NCI-H82 treated with DMSO at 0.1 percent for 48 hours (cell line): ENCODE measurements around the gene SLC41A2.

ENCODE experiments used
- DNase-seq: peaks from one replicate; lab custom pipeline; 2025; ENCODE audit not compliant: unreplicated experiment; lab: John Stamatoyannopoulos, UW

Gene SLC41A2

DNA sequence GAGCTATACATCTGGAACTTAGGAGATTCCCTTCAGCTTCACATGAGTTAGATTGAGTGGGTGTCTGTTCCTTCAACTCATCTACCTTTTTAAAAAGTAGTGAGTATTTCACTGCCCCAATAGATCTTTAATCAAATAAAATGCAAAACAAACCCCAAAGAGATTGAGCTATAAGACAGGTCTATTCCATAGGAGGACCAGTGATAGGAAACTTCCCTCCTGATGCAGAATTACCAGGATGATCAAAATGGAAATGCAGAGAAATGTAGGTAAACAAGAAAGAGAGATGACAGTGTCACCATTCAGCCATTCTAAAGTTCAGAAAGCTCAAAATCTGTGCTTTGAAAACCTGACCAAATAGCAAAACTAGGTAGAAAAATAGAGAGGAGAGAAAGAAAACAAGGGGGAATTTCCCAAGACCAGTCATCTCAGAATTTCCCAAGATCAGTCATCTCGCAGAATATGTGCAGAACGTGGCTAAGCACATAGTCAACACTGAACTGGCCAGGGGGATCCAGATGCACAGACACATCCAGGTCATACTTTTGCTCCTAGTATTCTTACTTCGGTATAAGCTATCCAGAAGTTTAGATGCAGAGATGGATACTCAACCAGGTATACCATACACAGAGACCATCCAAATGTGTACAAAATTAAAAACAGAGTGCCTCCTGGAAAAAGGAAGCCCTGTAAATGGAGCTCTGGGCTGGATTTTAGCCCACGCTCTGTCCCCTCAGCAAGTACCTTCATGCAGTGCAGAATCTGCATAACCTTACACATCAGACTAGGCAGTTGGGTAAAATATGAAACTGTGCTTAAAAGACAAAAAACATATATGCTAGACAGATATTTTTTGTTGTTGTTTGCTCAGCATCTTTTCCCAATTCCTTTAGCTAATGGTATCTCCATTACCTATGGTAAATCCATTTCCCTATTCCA is 27.4 kb downstream of the SLC41A2 start:
- DNase-seq = no peak

DNA sequence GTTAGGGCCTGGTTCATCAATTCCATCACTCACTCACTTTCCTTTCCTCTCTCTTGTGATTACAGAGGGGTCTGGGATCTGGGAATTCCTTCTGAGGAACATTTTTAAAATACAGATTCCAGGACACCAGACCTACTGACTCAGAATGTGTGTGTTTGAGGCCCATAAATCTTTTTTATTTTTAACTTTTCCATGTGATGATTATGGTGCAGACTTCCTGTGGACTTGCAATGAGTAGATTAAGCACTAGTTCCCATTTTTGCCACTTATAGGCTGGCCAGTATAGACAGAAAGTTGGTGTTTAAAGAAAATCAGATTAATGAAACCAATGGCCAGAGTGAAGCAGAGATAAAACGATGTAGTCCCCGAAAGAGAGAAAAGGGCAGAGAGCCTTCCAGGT is 28.1 kb downstream of the SLC41A2 start:
- no peak for DNase-seq

DNA sequence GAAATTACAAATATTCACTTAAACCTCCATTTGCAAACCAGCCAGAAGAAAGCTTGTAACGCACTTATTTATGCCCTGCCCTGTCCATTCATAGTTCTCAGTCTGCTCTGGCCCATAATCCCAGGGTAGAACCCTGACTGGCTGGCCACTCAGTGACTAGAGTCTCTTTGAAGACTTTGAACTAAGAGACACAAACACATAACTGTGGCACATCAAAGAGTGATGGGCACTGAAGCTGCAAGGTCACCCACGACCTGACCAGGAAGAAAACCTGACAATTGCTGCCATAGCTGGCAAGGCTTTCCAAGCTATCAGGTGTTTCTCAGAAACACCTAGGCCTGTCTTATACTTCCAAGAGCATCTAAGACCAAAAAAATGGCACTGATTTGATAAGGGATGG is 28.7 kb downstream of the SLC41A2 start:
- DNase-seq = no peak

DNA sequence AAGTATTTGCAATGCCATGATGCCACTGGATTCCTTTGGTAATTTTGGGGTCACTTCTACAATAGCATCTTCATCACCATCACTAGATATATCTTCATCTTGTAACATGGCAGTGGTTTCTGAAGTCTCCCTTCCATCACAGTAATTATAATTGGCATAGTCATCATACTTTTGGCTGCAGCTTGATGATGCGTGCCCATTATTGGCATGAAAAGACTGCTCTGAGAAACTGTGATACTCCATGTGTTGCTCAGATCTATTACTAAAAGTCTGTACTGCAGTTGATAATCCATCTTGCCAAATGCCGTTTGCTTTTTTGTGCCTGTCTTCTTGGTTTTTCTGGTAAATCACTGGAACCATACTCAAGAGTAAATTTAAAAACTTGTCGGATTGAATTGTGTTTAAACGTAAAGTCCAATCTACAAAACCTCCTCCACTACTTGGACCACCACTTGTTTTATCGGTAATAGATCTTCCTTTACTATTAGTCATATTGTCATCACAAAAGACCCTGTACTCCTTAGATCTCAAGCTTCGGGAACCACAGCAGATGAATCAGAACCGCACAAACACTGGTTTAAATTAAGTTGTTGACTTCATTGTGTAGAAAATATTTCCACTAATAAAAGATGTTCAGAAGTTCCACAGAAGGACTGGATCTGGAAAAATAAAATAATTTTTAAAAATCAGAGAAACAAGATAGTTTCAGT is 29.9 kb downstream of the SLC41A2 start:
- no peak for DNase-seq

DNA sequence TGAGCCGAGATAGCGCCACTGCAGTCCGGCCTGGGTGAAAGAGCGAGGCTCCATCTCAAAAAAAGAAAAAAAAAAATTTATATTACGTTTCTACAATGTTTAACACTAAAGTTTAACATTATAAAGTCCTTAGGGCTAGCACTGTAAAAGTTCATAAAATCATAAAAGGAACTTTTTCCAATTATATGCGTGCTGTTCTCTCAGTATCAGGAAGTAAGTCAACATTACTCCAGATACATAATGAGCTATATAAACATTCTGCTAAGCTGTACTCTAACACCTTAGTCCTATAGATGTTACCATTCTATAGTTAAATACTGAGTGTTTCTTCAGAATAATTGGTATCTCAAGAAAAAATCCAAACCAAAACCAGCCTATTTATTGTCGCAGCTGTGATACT is 32.6 kb downstream of the SLC41A2 start:
- DNase-seq = no peak

DNA sequence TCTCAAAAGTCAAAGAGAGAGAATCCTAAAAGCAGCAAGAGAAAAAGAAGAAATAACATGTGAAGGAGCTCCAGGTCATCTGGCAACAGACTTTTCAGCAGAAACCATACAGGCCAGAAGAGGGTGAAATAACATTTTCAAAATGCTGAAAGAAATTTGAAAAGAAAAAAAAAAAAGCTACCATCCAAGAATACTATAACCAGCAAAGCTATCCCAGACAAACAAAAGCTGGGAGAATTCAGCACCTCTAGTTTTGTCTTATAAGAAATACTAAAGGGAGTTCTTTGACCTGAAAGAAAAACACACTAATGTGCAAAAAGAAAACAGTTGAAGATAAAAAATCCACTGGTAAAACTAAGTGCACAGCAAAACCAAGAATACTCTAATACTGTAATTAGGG is 36.8 kb downstream of the SLC41A2 start:
- DNase-seq = no peak

DNA sequence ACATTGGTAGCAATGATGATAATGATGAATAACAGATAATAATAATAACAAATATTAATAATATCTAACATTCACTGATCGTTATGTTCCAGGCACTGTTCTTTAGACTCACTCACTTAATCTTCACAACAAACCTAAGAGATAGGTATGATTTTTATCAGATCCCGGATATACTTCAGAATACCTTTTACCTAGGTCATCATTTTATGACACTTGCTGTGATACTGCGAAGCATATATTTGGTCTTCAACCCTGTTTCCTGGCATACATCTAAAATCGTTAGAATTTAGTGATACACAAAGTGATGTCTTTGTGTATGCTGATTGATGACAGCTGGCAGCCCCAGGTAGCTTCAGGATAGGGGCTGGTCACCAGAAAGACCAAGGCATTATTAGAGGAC is 46.1 kb downstream of the SLC41A2 start:
- no peak for DNase-seq

DNA sequence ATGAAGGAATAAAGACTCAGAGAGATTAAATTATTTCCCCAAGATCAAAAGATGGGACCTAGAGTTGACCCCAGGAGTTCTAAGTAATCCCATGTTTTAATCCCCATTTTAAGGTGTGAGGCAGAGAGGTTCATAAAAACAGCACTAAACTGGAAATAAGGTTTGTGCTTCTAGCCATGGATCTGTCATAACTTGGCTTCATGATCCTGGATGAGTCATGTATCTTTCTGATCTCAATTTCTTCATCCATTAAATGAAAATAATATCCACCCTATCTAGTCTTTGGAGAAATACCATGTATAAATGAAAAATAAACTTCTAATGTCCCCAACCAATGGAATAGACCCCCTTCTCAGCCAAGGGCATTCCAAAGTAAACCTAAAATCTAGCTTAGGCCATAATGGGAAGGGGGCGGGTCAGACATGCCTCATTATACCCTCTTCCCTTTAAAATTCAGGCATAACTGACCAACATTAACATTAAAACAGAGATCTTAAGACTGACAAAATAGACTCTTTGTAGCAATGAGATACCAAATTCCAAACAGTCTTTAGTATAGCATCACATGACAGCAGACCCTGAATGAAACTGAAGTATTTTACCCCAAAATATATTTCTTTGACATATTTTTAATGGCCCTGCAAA is 47.8 kb downstream of the SLC41A2 start:
- DNase-seq = no peak

DNA sequence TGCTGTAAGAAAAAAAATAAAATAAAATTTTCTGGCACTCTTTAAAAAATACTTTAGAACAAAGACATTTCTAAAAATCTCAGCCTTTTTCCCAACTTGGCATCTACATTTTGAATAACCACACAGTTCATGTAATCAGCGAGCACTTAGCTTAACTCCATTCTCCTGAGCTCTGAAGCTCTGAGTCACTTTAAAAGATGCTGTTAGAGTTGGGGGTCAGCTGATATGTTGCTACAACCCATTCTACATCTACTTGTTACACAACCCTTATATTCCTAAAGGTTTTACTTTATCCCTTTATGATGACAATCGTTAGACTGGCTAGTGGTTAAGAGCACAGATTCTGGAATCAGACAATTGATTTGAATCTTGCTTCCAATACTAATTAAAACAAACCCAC is 48.3 kb downstream of the SLC41A2 start:
- no peak for DNase-seq
